Neutrophil (primary cell): ENCODE data around the gene RGS7BP.

Experiments
- H3K27ac ChIP-seq: fragments of 200-600 bp; sonication (generic); 2 replicates; pipeline ENCODE4 v1.5.1; 2016; ENCODE audit warnings: mild to moderate bottlenecking, moderate library complexity
- H3K27me3 ChIP-seq: fragments of 200-600 bp; sonication (generic); 2 replicates; pipeline ENCODE4 v1.6.0; 2016; ENCODE audit warnings: mild to moderate bottlenecking
- H3K36me3 ChIP-seq: fragments of 200-600 bp; sonication (generic); 2 replicates; pipeline ENCODE4 v1.5.1; 2017
- H3K4me1 ChIP-seq, 2 experiments: fragments of 200-600 bp in 1 of 2; sonication (generic) in 1 of 2; 1 replicate in 1 of 2; 2 replicates in 1 of 2; pipeline versions ENCODE4 v1.5.1 to v1.6.1; 2013 to 2016; ENCODE audit warnings: low read depth in 1 of 2, low read length in 1 of 2, mild to moderate bottlenecking in 1 of 2, moderate library complexity in 1 of 2; ENCODE audit not compliant: control insufficient read depth in 1 of 2, insufficient read depth in 1 of 2
- H3K4me3 ChIP-seq, 2 experiments: fragments of 200-600 bp in 1 of 2; sonication (generic) in 1 of 2; 1 replicate in 1 of 2; 2 replicates in 1 of 2; pipeline ENCODE4 v1.5.1; 2013 to 2016; ENCODE audit warnings: low read depth in 1 of 2, low read length in 1 of 2, mild to moderate bottlenecking in 1 of 2, moderate library complexity in 1 of 2
- H3K9me3 ChIP-seq: fragments of 200-600 bp; sonication (generic); 2 replicates; pipeline ENCODE4 v1.5.1; 2016
- TF ChIP-seq, protein P1 (sequence below): fragments of 200-600 bp; sonication (generic); IDR thresholded peaks from 2 replicates; pipeline ENCODE4 v1.5.1; 2016; ENCODE audit warnings: antibody characterized with exemption

The RGS7BP gene

GRCh38 chr5:64637837-64638443 lies 132.1 kb downstream of the RGS7BP start:
- TF ChIP-seq, protein P1, sequence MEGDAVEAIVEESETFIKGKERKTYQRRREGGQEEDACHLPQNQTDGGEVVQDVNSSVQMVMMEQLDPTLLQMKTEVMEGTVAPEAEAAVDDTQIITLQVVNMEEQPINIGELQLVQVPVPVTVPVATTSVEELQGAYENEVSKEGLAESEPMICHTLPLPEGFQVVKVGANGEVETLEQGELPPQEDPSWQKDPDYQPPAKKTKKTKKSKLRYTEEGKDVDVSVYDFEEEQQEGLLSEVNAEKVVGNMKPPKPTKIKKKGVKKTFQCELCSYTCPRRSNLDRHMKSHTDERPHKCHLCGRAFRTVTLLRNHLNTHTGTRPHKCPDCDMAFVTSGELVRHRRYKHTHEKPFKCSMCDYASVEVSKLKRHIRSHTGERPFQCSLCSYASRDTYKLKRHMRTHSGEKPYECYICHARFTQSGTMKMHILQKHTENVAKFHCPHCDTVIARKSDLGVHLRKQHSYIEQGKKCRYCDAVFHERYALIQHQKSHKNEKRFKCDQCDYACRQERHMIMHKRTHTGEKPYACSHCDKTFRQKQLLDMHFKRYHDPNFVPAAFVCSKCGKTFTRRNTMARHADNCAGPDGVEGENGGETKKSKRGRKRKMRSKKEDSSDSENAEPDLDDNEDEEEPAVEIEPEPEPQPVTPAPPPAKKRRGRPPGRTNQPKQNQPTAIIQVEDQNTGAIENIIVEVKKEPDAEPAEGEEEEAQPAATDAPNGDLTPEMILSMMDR, result no peak
- H3K4me1 ChIP-seq, result peaks cover 10 to 11% of the 10 kb centered on the region in 2 experiments
- H3K27ac ChIP-seq, result no peak overlapping the region
- H3K4me3 ChIP-seq, result no peak overlapping the region
- H3K27me3 ChIP-seq, result peaks cover 26% of the 10 kb centered on the region
- H3K36me3 ChIP-seq, result no peaks in the 10 kb centered on the region
- no peaks in the 10 kb centered on the region for H3K9me3 ChIP-seq

- Histone ChIP-seq H3K4me1 (no peaks in the 10 kb centered on the region), H3K4me3 (no peak overlapping the region), H3K36me3 (no peaks in the 10 kb centered on the region), H3K9me3 (no peaks in the 10 kb centered on the region), H3K27me3 (no peaks in the 10 kb centered on the region), H3K27ac (no peak overlapping the region)
- TF ChIP-seq, protein P1, result no peak
These were observed 139.0 kb downstream of the RGS7BP start for GRCh38 chr5:64644831-64645230.

DNA sequence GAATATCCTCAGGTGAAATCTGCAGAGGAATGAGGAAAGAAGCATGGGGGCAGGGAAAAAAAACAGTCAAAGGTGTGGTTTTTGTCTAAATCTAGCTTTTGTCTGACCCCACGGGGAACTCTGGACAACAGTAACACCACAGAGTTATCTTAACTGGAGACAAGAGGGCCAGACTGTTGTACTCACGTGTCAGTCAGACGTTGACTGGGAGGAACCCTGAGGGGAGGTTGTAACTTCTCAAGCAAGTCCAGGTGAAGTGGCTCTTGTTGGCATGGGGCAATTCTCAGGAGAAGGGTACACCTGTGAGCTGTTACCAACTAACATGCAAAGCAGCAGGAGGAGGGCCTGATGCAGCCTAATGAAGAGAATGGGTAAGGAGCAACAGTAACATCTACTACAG lies 140.4 kb downstream of the RGS7BP start:
- H3K4me1 ChIP-seq, result no peaks in the 10 kb centered on the region
- no peak overlapping the region for H3K4me3 ChIP-seq
- no peak overlapping the region for H3K27ac ChIP-seq
- TF ChIP-seq, protein P1, result no peak
- H3K27me3 ChIP-seq, result no peaks in the 10 kb centered on the region
- H3K36me3 ChIP-seq, result no peaks in the 10 kb centered on the region
- H3K9me3 ChIP-seq, result no peaks in the 10 kb centered on the region

DNA sequence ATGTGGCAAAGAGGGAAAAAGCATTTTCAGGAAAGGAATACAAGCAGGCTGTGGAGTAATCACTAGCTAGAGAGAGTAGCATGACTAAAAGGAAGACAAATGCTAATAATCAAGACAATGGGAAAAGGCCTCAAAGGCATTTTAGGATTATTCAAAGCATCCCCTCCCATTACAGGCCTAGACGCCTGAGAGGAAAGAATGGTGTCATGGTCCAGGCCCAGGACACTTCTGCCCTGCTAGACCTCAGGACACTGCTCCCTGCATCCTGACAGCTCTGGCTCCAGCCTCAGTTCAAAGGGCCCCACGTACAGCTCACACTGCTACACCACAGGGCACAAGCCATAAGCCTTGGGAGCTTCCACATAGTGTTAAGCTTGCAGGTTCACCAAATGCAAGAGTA lies 143.7 kb downstream of the RGS7BP start:
- Histone ChIP-seq H3K9me3 (no peaks in the 10 kb centered on the region), H3K27me3 (no peaks in the 10 kb centered on the region), H3K27ac (no peak overlapping the region), H3K4me1 (no peaks in the 10 kb centered on the region), H3K36me3 (no peaks in the 10 kb centered on the region), H3K4me3 (no peak overlapping the region)
- TF ChIP-seq, protein P1, result no peak

- no peaks in the 10 kb centered on the region for H3K36me3 ChIP-seq
- peaks cover 11% of the 10 kb centered on the region for H3K27me3 ChIP-seq
- no peak overlapping the region for H3K27ac ChIP-seq
- TF ChIP-seq, protein P1, result no peak
- no peaks in the 10 kb centered on the region for H3K4me1 ChIP-seq
- no peak overlapping the region for H3K4me3 ChIP-seq
- H3K9me3 ChIP-seq, result peaks cover 2% of the 10 kb centered on the region
These were observed 148.1 kb downstream of the RGS7BP start for GRCh38 chr5:64653766-64654560.
